Measurements from ENCODE around the gene MED12L.

DNA sequence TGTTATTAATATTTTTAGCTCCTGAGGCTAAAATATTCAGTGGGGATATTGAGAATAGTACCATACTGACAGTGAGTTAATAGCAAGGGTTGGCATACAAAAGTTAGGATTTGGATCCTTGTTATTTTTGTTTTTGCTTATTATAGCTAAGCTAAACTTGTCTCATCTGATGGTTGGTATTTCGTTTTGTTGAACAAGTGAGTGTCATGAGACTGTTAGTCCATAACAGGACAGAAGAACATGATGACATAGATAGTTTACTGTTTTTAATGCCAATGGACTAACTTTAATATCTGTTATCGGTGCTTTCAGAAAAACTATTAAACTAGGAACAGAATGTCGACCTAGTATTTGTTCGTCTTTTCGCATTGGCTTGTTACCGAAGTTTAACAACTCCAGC lies 69.1 kb downstream of the MED12L start:
- TF ChIP-seq REST (IDR thresholded peaks at IDR 0.05; ENCODE audit: insufficient read depth in 1 of 2, low read depth in 2 of 2, low read length in 2 of 2) (no peak), FOXP2 (optimal IDR thresholded peaks at IDR 0.05; ENCODE audit: borderline replicate concordance, extremely low read depth, extremely low read length, insufficient read depth) (no peak), POLR2AphosphoS5 (IDR thresholded peaks at IDR 0.05; ENCODE audit: low read depth, low read length) (no peak)
